CD4-positive, alpha-beta T cell treated with Interleukin-6 at 100 ng/mL for 8 hours (primary cell): ENCODE data around the gene BICDL1.

ENCODE experiments used
- DNase-seq: peaks from one replicate; pipeline ENCODE4 v3.0.0-alpha.2; 2020; ENCODE audit warnings: mixed read lengths, low spot score

The BICDL1 gene

GRCh38 chr12:120055231-120056000 lies 66.4 kb downstream of the BICDL1 start:
- DNase-seq = no peak

DNA sequence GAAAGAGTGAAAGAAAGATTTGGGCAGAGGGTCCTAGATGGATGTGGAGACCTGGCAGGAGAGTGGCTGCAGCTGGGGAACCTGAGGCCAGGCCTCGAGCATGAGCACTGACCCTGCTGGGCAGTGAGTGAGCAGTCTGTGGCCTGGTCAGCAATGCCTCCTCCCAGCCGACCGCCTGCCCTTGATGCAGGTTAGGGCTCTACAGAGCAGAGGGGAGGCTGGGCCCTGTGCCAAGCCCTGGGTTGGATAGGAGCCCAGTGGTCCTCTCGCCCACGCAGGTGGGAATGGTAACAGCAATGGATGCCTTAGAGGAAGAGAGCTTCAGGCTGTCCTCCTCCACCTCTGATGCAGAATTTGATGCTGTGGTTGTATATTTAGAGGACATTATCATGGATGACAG lies 67.7 kb downstream of the BICDL1 start:
- no peak for DNase-seq

- DNase-seq = no peak
Observed at GRCh38 chr12:120060196-120060595, 71.2 kb downstream of the BICDL1 start.

- DNase-seq = no peak
Observed at GRCh38 chr12:120060717-120061116, 71.7 kb downstream of the BICDL1 start.

DNA sequence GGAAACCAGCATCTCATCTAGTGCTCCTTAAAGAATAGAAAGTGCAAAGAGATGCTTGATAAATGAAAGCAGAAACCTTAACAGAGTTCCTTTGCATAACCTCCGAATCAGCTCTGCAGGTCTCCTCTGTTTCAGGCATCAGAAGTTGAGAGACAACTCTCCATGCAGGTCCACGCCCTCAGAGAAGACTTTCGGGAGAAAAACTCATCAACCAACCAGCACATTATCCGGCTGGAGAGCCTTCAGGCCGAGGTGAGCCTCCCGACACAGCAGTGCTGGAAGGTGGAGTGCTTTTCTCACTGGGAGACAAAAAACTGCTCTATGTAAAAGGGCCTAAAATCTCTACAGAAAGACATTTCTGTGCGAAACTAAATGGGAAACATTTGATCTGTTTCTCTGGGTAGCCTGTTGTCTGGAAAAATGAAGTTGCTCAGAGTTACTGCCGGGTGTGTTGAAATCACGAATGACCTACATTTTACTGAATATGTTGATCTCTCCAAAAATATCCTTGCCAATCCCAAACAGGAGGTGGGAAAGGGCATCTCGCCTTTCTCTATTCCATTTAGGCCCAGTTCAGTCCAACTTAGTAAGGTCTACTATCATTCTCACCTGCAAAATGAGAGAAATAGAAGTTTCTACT lies 72.7 kb downstream of the BICDL1 start:
- no peak for DNase-seq

- DNase-seq = no peak
Observed at GRCh38 chr12:120062976-120063579, 74.0 kb downstream of the BICDL1 start.

- no peak for DNase-seq
Observed at GRCh38 chr12:120064054-120064940, 75.3 kb downstream of the BICDL1 start.

GRCh38 chr12:120065472-120065871 lies 76.4 kb downstream of the BICDL1 start:
- no peak for DNase-seq

DNA sequence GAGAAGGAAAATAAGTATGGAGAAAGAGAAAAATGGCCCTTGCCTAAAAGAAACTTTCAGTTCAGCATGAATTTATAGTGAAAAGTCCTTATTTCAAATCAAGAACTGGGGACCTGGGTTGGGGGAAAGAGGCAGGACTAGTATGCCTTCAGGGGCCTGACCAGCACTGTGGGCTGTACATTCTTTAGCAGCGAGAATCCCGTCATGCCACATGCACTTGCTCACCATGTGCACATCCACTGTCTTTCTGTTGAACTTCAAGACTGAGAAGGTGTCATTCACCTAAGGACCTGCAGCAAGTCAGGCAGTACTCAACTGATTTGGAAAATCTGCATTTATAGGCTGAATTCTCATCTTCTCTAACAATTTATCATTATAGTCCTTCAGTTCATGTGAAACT lies 77.3 kb downstream of the BICDL1 start:
- no peak for DNase-seq

- DNase-seq = no peak
Observed at GRCh38 chr12:120067084-120067869, 78.2 kb downstream of the BICDL1 start.

GRCh38 chr12:120067901-120068300 lies 78.9 kb downstream of the BICDL1 start:
- DNase-seq = no peak

GRCh38 chr12:120069278-120069677 lies 80.2 kb downstream of the BICDL1 start:
- DNase-seq = no peak

DNA sequence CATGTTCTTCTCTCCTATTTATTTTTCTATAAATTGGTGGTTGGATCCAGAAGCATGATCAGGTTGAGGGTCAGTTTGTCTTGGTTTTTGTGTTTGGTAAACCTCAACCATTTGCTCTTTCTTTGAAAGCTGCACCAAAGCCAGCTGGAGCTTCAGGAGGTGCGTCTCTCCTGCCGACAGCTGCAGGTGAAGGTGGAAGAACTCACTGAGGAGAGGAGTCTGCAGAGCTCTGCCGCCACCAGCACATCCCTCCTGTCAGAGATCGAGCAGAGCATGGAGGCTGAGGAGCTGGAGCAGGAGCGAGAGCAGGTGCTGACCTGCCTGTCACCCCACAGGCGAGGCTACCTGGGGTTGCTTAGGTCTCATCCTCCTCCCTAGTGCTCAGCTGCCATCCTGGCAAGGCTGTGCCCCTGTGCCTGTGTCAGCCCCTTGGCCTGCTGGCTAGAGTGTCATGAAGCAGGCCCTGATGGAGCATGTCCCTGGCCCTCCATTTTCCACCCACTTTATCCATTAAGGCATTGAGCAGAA lies 82.5 kb downstream of the BICDL1 start:
- DNase-seq = no peak

DNA sequence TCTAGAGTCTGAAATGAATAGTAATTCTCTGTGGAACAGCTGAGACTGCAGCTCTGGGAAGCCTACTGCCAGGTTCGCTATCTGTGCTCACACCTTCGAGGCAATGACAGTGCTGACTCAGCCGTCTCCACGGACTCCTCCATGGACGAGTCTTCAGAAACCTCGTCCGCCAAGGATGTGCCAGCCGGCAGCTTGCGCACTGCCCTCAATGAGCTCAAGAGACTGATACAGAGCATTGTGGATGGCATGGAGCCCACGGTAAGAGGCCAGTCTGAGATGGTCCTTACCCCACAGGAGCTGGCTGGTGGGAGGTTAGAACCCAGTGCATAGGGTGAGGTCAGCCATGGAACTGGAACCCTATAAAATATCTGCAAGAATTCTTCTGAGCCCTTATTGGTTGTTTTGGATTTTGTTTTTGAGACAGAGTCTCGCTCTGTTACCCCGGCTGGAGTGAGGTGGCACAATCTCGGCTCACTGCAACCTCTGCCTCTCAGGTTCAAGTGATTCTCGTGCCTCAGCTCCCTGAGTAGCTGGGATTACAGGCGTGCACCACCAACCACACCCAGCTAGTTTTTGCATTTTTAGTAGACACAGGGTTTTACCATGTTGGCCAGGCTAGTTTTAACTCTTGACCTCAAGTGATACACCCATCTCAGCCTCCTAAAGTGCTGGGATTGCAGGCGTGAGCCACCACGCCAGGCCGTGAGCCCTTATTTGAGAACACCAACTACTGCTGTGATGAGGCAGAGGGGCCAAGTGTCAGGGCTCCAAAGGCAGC lies 83.6 kb downstream of the BICDL1 start:
- no peak for DNase-seq

DNA sequence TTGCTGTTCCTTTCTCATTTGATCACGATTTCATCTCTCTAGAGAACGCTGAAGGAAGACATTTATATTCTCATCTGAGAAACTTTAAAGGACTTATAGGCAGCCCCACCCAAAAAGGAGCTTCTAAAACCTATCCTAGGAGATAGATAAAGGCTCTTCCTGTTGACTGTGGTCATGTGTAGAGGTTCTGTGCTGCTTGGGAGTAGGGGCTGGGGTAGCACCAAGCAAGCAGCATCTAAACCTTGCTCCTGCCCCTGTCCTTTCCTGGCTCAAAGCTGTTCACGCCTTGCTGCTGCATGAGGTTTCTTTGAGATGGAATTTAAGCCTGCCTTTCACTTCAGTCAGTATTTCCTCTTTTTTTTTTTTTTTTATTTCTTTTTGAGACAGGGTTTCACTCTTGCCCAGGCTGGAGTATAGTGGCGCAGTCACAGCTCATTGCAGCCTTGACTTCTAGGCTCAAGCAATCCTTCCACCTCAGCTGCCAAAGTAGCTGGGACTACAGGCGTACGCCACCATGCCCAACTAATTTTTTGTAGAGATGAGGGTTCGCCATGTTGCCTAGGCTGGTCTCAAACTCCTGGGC lies 86.1 kb downstream of the BICDL1 start:
- DNase-seq = no peak

DNA sequence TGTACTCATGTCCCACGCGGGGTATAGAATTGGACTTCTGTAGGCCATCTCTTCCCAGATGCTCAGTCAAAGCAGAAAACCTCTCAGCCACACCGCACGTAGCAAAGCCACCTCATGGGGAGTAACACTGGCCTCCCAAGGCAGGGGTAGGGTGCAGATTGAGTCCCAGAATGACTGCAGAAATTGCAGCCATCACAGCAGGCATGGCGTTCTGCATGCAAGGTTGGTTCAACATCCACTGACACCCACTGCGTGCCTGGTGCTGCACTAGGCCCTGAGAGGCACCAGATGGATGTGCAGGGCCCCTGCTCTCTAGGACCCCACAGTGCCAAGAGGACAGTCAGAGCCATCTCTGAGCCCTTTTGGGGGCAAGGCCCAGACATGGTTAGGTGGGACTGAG lies 87.6 kb downstream of the BICDL1 start:
- no peak for DNase-seq

DNA sequence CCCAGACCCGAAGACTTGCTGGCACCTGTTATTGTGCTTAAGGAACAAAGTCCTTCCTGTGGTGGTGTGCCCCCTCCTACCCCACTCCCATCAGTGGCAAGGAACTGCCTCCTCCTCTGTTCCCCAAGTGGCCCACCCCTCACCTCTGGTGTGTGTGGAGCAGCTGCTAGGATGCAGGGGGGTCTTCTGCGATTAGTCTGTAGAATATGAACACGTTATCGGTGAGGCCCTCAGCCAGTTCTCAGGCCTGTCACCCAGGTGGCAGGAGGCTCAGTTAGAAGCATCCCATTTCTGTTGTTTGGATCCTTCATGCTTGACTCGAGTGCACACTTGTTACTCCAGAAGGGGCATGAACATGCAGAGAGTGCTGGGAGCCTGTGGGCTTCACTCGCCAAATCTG lies 88.2 kb downstream of the BICDL1 start:
- no peak for DNase-seq

DNA sequence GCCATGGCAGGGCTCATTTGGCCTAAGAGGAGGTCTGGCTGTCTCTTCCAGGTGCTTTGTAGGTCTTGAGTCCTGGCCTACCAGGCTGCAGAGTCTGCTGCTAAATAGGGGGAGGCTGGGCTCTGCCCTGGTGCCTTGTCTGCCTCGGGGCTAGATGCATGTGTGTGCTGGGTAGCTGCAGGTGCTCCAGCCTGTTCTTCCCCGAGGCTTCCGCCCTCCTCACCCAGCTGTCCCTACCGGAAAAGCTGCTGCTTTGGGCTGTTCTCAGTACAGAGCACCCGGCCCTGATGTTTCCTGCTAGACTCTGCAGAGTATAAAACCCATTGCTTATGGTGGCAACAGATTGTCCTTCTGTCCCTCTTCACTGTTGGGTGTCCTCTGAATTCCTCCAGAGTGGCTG lies 89.8 kb downstream of the BICDL1 start:
- DNase-seq = peak; percentile 30

DNA sequence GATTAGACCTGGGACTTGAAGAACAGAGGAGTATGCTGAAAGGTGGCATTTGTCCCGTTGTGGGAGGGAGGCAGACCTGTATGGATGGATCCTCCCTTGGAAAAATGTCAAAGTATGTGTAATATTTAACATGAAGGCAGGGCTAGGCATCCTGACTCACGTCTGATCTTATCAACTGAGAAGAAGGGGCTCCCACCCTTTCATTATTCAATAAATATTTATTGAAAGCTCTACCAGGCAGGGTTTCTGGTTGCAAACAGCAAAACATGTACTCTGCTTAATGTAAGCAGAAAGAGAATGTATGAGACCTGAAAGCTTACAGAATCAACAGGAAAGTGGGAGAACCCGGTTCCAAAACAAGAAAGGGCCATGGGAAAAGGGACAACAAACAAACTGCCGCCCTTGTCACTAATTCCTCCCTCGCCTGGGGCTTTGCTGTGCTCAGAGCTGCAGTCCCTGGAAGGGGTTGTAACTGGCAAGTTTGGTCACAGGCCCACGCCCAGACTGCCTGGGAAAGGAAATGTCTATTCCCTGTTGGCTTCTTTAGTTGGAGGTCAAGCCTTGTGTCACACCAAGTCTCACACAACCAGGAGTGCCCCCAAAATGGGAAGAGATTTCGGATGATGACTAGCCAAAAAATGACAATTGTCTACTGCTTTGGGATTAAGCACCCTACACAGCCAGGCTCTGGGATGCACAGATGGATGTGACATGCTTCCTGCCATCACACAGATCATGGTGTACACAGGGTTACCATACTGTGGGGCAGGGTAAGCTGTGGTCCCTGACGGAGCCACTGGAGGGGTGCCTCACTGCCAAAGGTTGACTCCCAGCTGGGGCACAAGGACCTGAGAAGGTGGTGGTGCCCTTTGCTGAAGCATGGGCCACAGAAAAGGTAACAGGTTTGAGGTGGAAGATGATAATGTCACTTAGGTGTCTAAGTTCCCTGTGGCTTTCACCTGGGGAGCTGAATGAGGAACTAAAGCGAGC lies 90.7 kb downstream of the BICDL1 start:
- no peak for DNase-seq
